Testis (tissue), 3 donors: ENCODE data around the gene TPR. TPM values are rescaled to one million over a fixed set of nuclear protein-coding genes. Genes with fewer than 3 reads are reported as not detected.
"Not testable (repeated sequence)": the region's sequence is repeated elsewhere in the genome, so short reads cannot be mapped to it uniquely, and the experiment has no call there.

Experiments used
- DNase-seq: peaks from one replicate; pipeline ENCODE4 v3.0.0-alpha.2; 2019
- H3K27ac ChIP-seq, 2 donors: fragments of 200-600 bp; sonication (generic); one replicate each; pipeline ENCODE4 v1.5.1; 2019
- H3K27me3 ChIP-seq: fragments of 200-600 bp; sonication (generic); one replicate; pipeline ENCODE4 v1.5.1; 2019
- H3K36me3 ChIP-seq: fragments of 200-600 bp; sonication (generic); one replicate; pipeline ENCODE4 v1.5.1; 2017; ENCODE audit warnings: low read depth; ENCODE audit errors: missing control alignments
- H3K4me1 ChIP-seq: fragments of 200-600 bp; sonication (generic); one replicate; pipeline ENCODE4 v1.5.1; 2019
- H3K4me3 ChIP-seq, 2 donors: fragments of 200-600 bp; sonication (generic); one replicate each; pipeline ENCODE4 v1.5.1; 2017 to 2019
- H3K9me3 ChIP-seq: fragments of 200-600 bp; sonication (generic); one replicate; pipeline ENCODE4 v1.5.1; 2017
- CTCF ChIP-seq, 3 experiments: fragments of 450-650 bp in 2 of 3; fragments of 200-600 bp in 1 of 3; sonication (generic) in 1 of 3; IDR thresholded peaks; one replicate each; pipeline ENCODE4 v1.5.1; 2016 to 2019; ENCODE audit warnings: antibody characterized with exemption in 3 of 3, mild to moderate bottlenecking in 2 of 3, moderate library complexity in 1 of 3
- POLR2A ChIP-seq: fragments of 450-650 bp; IDR thresholded peaks from one replicate; pipeline ENCODE4 v1.6.1; 2017; ENCODE audit warnings: antibody characterized with exemption, mild to moderate bottlenecking, moderate library complexity
- WGBS, 2 donors: methylation state at CpG; one replicate each; pipeline ENCODE4 v1.1.5; 2018; 5-methylcytosine and 5-hydroxymethylcytosine counted together
- intact Hi-C: fragments of 100-400 bp; cut with DNase I; formaldehyde crosslinking; loops from one replicate; pipeline ENCODE4 v1.15.1; 2023; ENCODE audit warnings: low total_unique reads
- polyA plus RNA-seq: library from polyadenylated mRNA; stranded (reverse); fragments of 350-450 nt; fragmentation: Illumina TruSeq; extraction: RNeasy Lipid Tissue Mini Kit (QIAGEN cat#74804); gene quantifications from one replicate; pipeline ENCODE4 v1.2.3, GENCODE V29; 2014; ENCODE audit warnings: low read depth, low replicate concordance; ENCODE audit not compliant: insufficient read depth
- total RNA-seq, 2 donors: library from RNA; depleted of rRNA; stranded (reverse); fragments of >200 nt; gene quantifications; one replicate each; pipeline ENCODE4 v1.2.3, GENCODE V29; 2016

TPR gene
- total and polyA plus RNA-seq, 3 donors from 2014 or later, result 47.4 to 249 (median 164) TPM

GRCh38 chr1:186375929-186376319 is 871 bp upstream of the TPR start:
- no peaks in the 10 kb centered on the region for H3K36me3 ChIP-seq
- intact Hi-C loops, result no loop called here
- H3K27me3 ChIP-seq, result no peaks in the 10 kb centered on the region
- H3K9me3 ChIP-seq, result no peaks in the 10 kb centered on the region
- TF ChIP-seq CTCF (IDR thresholded peaks at IDR 0.05), result no peak
- TF ChIP-seq POLR2A, result no peak
- H3K27ac ChIP-seq, result peak overlapping the region; percentile 97 to 98
- no peak for DNase-seq
- WGBS, 2 donors, result 0% methylated on average over 12 of the region's 12 CpGs
- H3K4me3 ChIP-seq, result peak overlapping the region; percentile 89 to 96
- peaks cover 18% of the 10 kb centered on the region for H3K4me1 ChIP-seq

GRCh38 chr1:186374303-186375151 is 526 bp downstream of the TPR start:
- Histone ChIP-seq H3K27ac (peak overlapping the region; percentile 97 to 98), H3K27me3 (no peaks in the 10 kb centered on the region), H3K4me1 (peaks cover 18% of the 10 kb centered on the region), H3K9me3 (no peaks in the 10 kb centered on the region), H3K36me3 (no peaks in the 10 kb centered on the region), H3K4me3 (peak overlapping the region; percentile 89 to 96)
- intact Hi-C loops, result no loop called here
- TF ChIP-seq POLR2A (no peak), CTCF (IDR thresholded peaks at IDR 0.05) (no peak)
- peak; percentile 21 for DNase-seq
- WGBS, 2 donors, result 0 to 1% methylated on average over 33 to 37 of the region's 37 CpGs

- H3K9me3 ChIP-seq, intact Hi-C loops, H3K27ac ChIP-seq, H3K36me3 ChIP-seq, H3K4me3 ChIP-seq, DNase-seq, H3K4me1 ChIP-seq, H3K27me3 ChIP-seq: not testable (repeated sequence)
- 91 to 94% methylated on average over 8 of the region's 8 CpGs for WGBS, 2 donors
Observed at GRCh38 chr1:186347837-186348691, 27.0 kb downstream of the TPR start.

- H3K36me3 ChIP-seq, result no peaks in the 10 kb centered on the region
- no peak for DNase-seq
- TF ChIP-seq CTCF (IDR thresholded peaks at IDR 0.05), result no peak
- TF ChIP-seq POLR2A, result no peak
- H3K4me3 ChIP-seq, result no peak overlapping the region
- no peak overlapping the region for H3K27ac ChIP-seq
- intact Hi-C loops, result no loop called here
- 89 to 94% methylated on average over 5 of the region's 5 CpGs for WGBS, 2 donors
- no peaks in the 10 kb centered on the region for H3K4me1 ChIP-seq
- H3K27me3 ChIP-seq, result no peaks in the 10 kb centered on the region
- H3K9me3 ChIP-seq, result no peaks in the 10 kb centered on the region
Observed at GRCh38 chr1:186340772-186341171, 34.3 kb downstream of the TPR start.

- Histone ChIP-seq H3K27me3 (no peaks in the 10 kb centered on the region), H3K9me3 (no peaks in the 10 kb centered on the region), H3K27ac (no peak overlapping the region), H3K36me3 (no peaks in the 10 kb centered on the region), H3K4me3 (no peak overlapping the region), H3K4me1 (no peaks in the 10 kb centered on the region)
- intact Hi-C loops, result no loop called here
- WGBS, 2 donors, result 94 to 95% methylated on average over 2 of the region's 2 CpGs
- no peak for DNase-seq
- TF ChIP-seq CTCF (IDR thresholded peaks at IDR 0.05) (no peak), POLR2A (no peak)
Observed at GRCh38 chr1:186337554-186337953, 37.5 kb downstream of the TPR start.
